ENCODE measurements around the gene OCEL1. TPM values are rescaled to one million over a fixed set of nuclear protein-coding genes. Genes with fewer than 3 reads are reported as not detected.

Gene OCEL1
- total and polyA plus RNA-seq, 2 of the 13 experiments (the other 11 are each of a cell fraction or from before 2014, with no cell fraction given) = 10.6 to 17.2 TPM

- no peak for TF ChIP-seq ZNF562 (CRISPR knock-in tag; IDR thresholded peaks at IDR 0.05; ENCODE audit: borderline replicate concordance)
- TF ChIP-seq HMGXB4 (CRISPR knock-in tag; IDR thresholded peaks at IDR 0.05; ENCODE audit: borderline replicate concordance in 1 of 2, low read depth in 1 of 2) = peak in 1 of 2 experiments; percentile 81; a peak in 3 of 4 replicates
- TF ChIP-seq PHF5A (CRISPR knock-in tag; IDR thresholded peaks at IDR 0.05; ENCODE audit: low read depth, unreplicated experiment) = no peak
- TF ChIP-seq ZNF274 (CRISPR knock-in tag; IDR thresholded peaks at IDR 0.05) = no peak
- no peak for TF ChIP-seq RORA (CRISPR knock-in tag; IDR thresholded peaks at IDR 0.05)
- TF ChIP-seq HBP1 (CRISPR knock-in tag; IDR thresholded peaks at IDR 0.05; ENCODE audit: low read depth) = no peak
- no peak for TF ChIP-seq KLF16 (CRISPR knock-in tag; IDR thresholded peaks at IDR 0.05)
- no peak for TF ChIP-seq DRAP1 (CRISPR knock-in tag; IDR thresholded peaks at IDR 0.05)
- no peak for TF ChIP-seq MTERF4 (CRISPR knock-in tag; IDR thresholded peaks at IDR 0.05)
- no peak for TF ChIP-seq EEA1 (CRISPR knock-in tag; IDR thresholded peaks at IDR 0.05; ENCODE audit: borderline replicate concordance)
- no peak for TF ChIP-seq ZNF615 (CRISPR knock-in tag; IDR thresholded peaks at IDR 0.05; ENCODE audit: borderline replicate concordance)
- no peak for TF ChIP-seq PRDM10 (CRISPR knock-in tag; IDR thresholded peaks at IDR 0.05; ENCODE audit: low read depth)
- TF ChIP-seq KDM3A (CRISPR knock-in tag; IDR thresholded peaks at IDR 0.05; ENCODE audit: low read depth) = peak; percentile 82; the same call in 1 of the 2 replicates
- TF ChIP-seq SMC3 (IDR thresholded peaks at IDR 0.05; ENCODE audit: low read length) = no peak
- no peak for TF ChIP-seq RFX1 (IDR thresholded peaks at IDR 0.05)
- no peak for TF ChIP-seq RNF2 (conservative IDR thresholded peaks at IDR 0.05; ENCODE audit: low read depth)
- peak; percentile 40; the same call in 1 of the 2 replicates for TF ChIP-seq NFIC (IDR thresholded peaks at IDR 0.05; ENCODE audit: low read length)
- TF ChIP-seq CBFB (CRISPR knock-in tag; IDR thresholded peaks at IDR 0.05) = peak; percentile 87
- no peak for TF ChIP-seq DNMT1 (CRISPR knock-in tag; IDR thresholded peaks at IDR 0.05)
- TF ChIP-seq EP300 (IDR thresholded peaks at IDR 0.05; ENCODE audit: low read depth in 2 of 2, low read length in 2 of 2) = peak in 1 of 2 experiments; percentile 66; a peak in 1 of 4 replicates
- TF ChIP-seq EP300 (CRISPR knock-in tag; IDR thresholded peaks at IDR 0.05; ENCODE audit: borderline replicate concordance) = no peak
- no peak for TF ChIP-seq GFI1 (CRISPR knock-in tag; IDR thresholded peaks at IDR 0.05; ENCODE audit: borderline replicate concordance)
These were observed 18.0 kb downstream of the OCEL1 start (continued) for GRCh38 chr19:17243830-17244617.

Data from HepG2 (cell line).